K562 (cell line): Measurements from ENCODE around the gene IBA57. TPM values are rescaled to one million over a fixed set of nuclear protein-coding genes. Genes with fewer than 3 reads are reported as not detected.

Experiments
- CHD2 ChIP-seq: IDR thresholded peaks from 2 replicates; pipeline ENCODE4 v1.6.1; 2011; ENCODE audit warnings: low read depth, low read length
- CTCF ChIP-seq, 3 experiments: IDR thresholded peaks in 2 of 3; conservative IDR thresholded peaks in 1 of 3; 2 replicates each; pipeline ENCODE4 v1.5.1; 2011 to 2012; ENCODE audit warnings: low read length in 3 of 3, mild to moderate bottlenecking in 3 of 3, control low read depth in 2 of 3, improper control_type of control experiment in 1 of 3, inconsistent platforms in 1 of 3, low read depth in 1 of 3, mixed read lengths in 1 of 3, moderate library complexity in 1 of 3; ENCODE audit not compliant: insufficient read depth in 2 of 3
- CTCFL ChIP-seq: IDR thresholded peaks from 2 replicates; pipeline ENCODE4 v1.6.1; 2011; ENCODE audit warnings: borderline replicate concordance, low read depth, mild to moderate bottlenecking, moderate library complexity, low read length; ENCODE audit not compliant: insufficient read depth, poor library complexity, severe bottlenecking
- FOSL1 ChIP-seq: fragments of 200-800 bp; sonication (Bioruptor generic); conservative IDR thresholded peaks from 2 replicates; pipeline ENCODE4 v1.6.1; 2016; ENCODE audit warnings: missing genetic modification characterization, missing compliant biosample characterization
- HCFC1 ChIP-seq: IDR thresholded peaks from 2 replicates; pipeline ENCODE4 v1.6.1; 2012; ENCODE audit warnings: low read depth, low read length, improper control_type of control experiment
- HMG20B ChIP-seq: fragments of 250-450 bp; sonication (Bioruptor Pico); IDR thresholded peaks from 2 replicates; pipeline ENCODE4 v1.5.0; 2021; ENCODE audit warnings: mild to moderate bottlenecking
- KLF10 ChIP-seq: fragments of 250-450 bp; sonication (Bioruptor Pico); IDR thresholded peaks from 2 replicates; pipeline ENCODE4 v1.6.1; 2021; ENCODE audit warnings: matching md5 sums
- MCM2 ChIP-seq: fragments of 450-650 bp; IDR thresholded peaks from 2 replicates; pipeline ENCODE4 v1.6.1; 2017; ENCODE audit warnings: low read depth, mild to moderate bottlenecking
- MEF2A ChIP-seq: IDR thresholded peaks from 2 replicates; pipeline ENCODE4 v1.6.1; 2011; ENCODE audit warnings: low read depth, mild to moderate bottlenecking, low read length, moderate library complexity; ENCODE audit not compliant: control insufficient read depth
- PATZ1 ChIP-seq: fragments of 250-450 bp; sonication (Bioruptor Pico); IDR thresholded peaks from 2 replicates; pipeline ENCODE4 v1.5.0; 2020; ENCODE audit warnings: mild to moderate bottlenecking, borderline replicate concordance
- PHF21A ChIP-seq: fragments of 450-650 bp; IDR thresholded peaks from 2 replicates; pipeline ENCODE4 v1.6.1; 2017; ENCODE audit warnings: low read depth, borderline replicate concordance
- PREB ChIP-seq: sonication (generic); formaldehyde crosslinking; IDR thresholded peaks from 2 replicates; pipeline ENCODE4 v1.8.1; 2023; ENCODE audit warnings: mild to moderate bottlenecking, missing genetic modification reagents
- SMARCA4 ChIP-seq: fragments of 450-650 bp; IDR thresholded peaks from 2 replicates; pipeline ENCODE4 v1.6.1; 2016
- SMARCB1 ChIP-seq: IDR thresholded peaks from 2 replicates; pipeline ENCODE4 v1.6.1; 2011; ENCODE audit warnings: improper control_type of control experiment, low read depth; ENCODE audit not compliant: insufficient read length
- SNIP1 ChIP-seq: fragments of 450-650 bp; IDR thresholded peaks from 2 replicates; pipeline ENCODE4 v1.7.1; 2017; ENCODE audit warnings: low read depth, mild to moderate bottlenecking
- TEAD1 ChIP-seq, 2 experiments: fragments of 450-650 bp in 1 of 2; sonication (generic) in 1 of 2; formaldehyde crosslinking; IDR thresholded peaks; 2 replicates each; pipeline versions ENCODE4 v1.4.0 to v1.8.0; 2020 to 2022; ENCODE audit warnings: mild to moderate bottlenecking in 2 of 2, missing genetic modification reagents in 1 of 2
- TRIM28 ChIP-seq: fragments of 450-650 bp; IDR thresholded peaks from 2 replicates; pipeline ENCODE4 v1.6.1; 2017
- TSC22D4 ChIP-seq: fragments of 450-650 bp; IDR thresholded peaks from 2 replicates; pipeline ENCODE4 v1.6.1; 2016; ENCODE audit warnings: missing genetic modification characterization, missing biosample characterization, control low read depth
- XRCC5 ChIP-seq: fragments of 200-400 bp; formaldehyde crosslinking; IDR thresholded peaks from 2 replicates; pipeline ENCODE4 v1.6.1; 2017; ENCODE audit warnings: low read depth, mild to moderate bottlenecking, low read length
- ZKSCAN8 ChIP-seq: fragments of 200-800 bp; sonication (Bioruptor generic); IDR thresholded peaks from 2 replicates; pipeline ENCODE4 v1.6.1; 2016; ENCODE audit warnings: missing genetic modification characterization, missing compliant biosample characterization
- ZNF217 ChIP-seq: sonication (generic); formaldehyde crosslinking; IDR thresholded peaks from 2 replicates; pipeline ENCODE4 v1.8.0; 2022; ENCODE audit warnings: mild to moderate bottlenecking, missing genetic modification reagents
- ZNF224 ChIP-seq: sonication (generic); formaldehyde crosslinking; IDR thresholded peaks from 2 replicates; pipeline ENCODE4 v1.8.0; 2022; ENCODE audit warnings: mild to moderate bottlenecking, missing genetic modification reagents
- polyA plus RNA-seq, 8 experiments: library from polyadenylated mRNA; depleted of rRNA in 4 of 8; stranded (reverse) in 5 of 8; unstranded in 3 of 8; fragments of >200 nt; fragmentation: Nextera tagmentation in 2 of 8; fragmentation: Illumina TruSeq in 1 of 8; extraction: Ambion mirVana in 2 of 8; extraction: Trizol in 1 of 8; gene quantifications; 2 replicates each; pipeline versions ENCODE4 v1.2.1 to v1.2.3, GENCODE V29; 2011 to 2014; ENCODE audit warnings: inconsistent platforms in 1 of 8, missing spikeins in 1 of 8
- total RNA-seq, 7 experiments: library from RNA; depleted of rRNA in 6 of 7; stranded (reverse); fragments of >200 nt in 6 of 7; fragmentation: Illumina TruSeq in 2 of 7; extraction: Trizol in 2 of 7; gene quantifications; 2 replicates each; pipeline versions ENCODE4 v1.2.1 to v1.2.3, GENCODE V29; 2011 to 2021; ENCODE audit warnings: low replicate concordance in 1 of 7

IBA57 gene
- total and polyA plus RNA-seq, 9 of the 15 experiments (the other 6 are each of a cell fraction or from before 2014, with no cell fraction given), result 0.77 to 15.5 (median 2.7) TPM

- TF ChIP-seq SNIP1 (0 out of 2 replicates have a peak, but pooled peaks have one; percentile 20), TRIM28 (peak; percentile 60; the same call in 1 of the 2 replicates), PHF21A (no peak), TSC22D4 (tag) (no peak), CHD2 (peak; percentile 17; the same call in 1 of the 2 replicates), XRCC5 (peak; percentile 89), CTCF (IDR thresholded peaks at IDR 0.05 in 2 of 3, conservative IDR thresholded peaks at IDR 0.05 in 1 of 3; ENCODE audit: insufficient read depth in 2 of 3, low read depth in 1 of 3, low read length in 3 of 3) (peak; percentile 84 to 96 (median 93)), SMARCB1 (no peak), SMARCA4 (no peak), MCM2 (no peak), PATZ1 (CRISPR knock-in tag) (no peak), PREB (CRISPR knock-in tag) (peak; percentile 79; the same call in 1 of the 2 replicates), HCFC1 (peak; percentile 81), FOSL1 (tag) (no peak; the same call in none of the 2 replicates), ZNF217 (CRISPR knock-in tag) (no peak), CTCFL (peak; percentile 100), MEF2A (0 out of 2 replicates have a peak, but pooled peaks have one; percentile 46), HMG20B (CRISPR knock-in tag) (no peak), ZKSCAN8 (CRISPR knock-in tag) (no peak), ZNF224 (CRISPR knock-in tag) (no peak), TEAD1 (CRISPR knock-in tag; IDR thresholded peaks at IDR 0.05) (peak in 1 of 2 experiments; percentile 87; a peak in 2 of 4 replicates), KLF10 (CRISPR knock-in tag) (no peak)
These were observed at the start of gene IBA57 (continued) for GRCh38 chr1:228165372-228166169.
